ENCODE results near the gene CHRNA1. TPM values are rescaled to one million over a fixed set of nuclear protein-coding genes. Genes with fewer than 3 reads are reported as not detected.

Gene CHRNA1
- total and polyA plus RNA-seq, 10 donors: 0.13 to 3.4 (median 0.46) TPM; not detected in 5

GRCh38 chr2:174796319-174796771, 32.1 kb upstream of the CHRNA1 start:
- TF ChIP-seq POLR2AphosphoS5 (IDR thresholded peaks at IDR 0.05) (no peak), POLR2A (IDR thresholded peaks at IDR 0.05) (no peak), CTCF (IDR thresholded peaks at IDR 0.05 in 8 of 11, conservative IDR thresholded peaks at IDR 0.05 in 3 of 11) (no peak)
- Histone ChIP-seq H3K4me1 (peaks cover 0 to 6% (median 0%) of the 10 kb centered on the region in 6 donors), H3K27ac (no peak overlapping the region), H3K9me3 (no peaks in the 10 kb centered on the region), H3K27me3 (replicated peaks in 1 of 7) (peaks cover 0 to 5% (median 0%) of the 10 kb centered on the region in 7 donors), H3K4me3 (no peak overlapping the region), H3K36me3 (peaks cover 0 to 9% (median 0%) of the 10 kb centered on the region in 6 donors)
- no peak for DNase-seq
- intact Hi-C loops (cut with DNase I; ENCODE audit: low total_unique reads): no loop called here

GRCh38 chr2:174794851-174795374, 30.6 kb upstream of the CHRNA1 start:
- H3K9me3 ChIP-seq: no peaks in the 10 kb centered on the region
- H3K27me3 ChIP-seq (replicated peaks in 1 of 7): peaks cover 0 to 5% (median 0%) of the 10 kb centered on the region in 7 donors
- intact Hi-C loops (cut with DNase I; ENCODE audit: low total_unique reads): no loop called here
- no peak overlapping the region for H3K27ac ChIP-seq
- WGBS, 5 donors: 65 to 87% (median 80%) methylated on average over 3 of the region's 3 CpGs
- no peak overlapping the region for H3K4me3 ChIP-seq
- H3K36me3 ChIP-seq: peaks cover 0 to 7% (median 0%) of the 10 kb centered on the region in 6 donors
- DNase-seq: no peak
- H3K4me1 ChIP-seq: peaks cover 0 to 10% (median 0%) of the 10 kb centered on the region in 6 donors
- TF ChIP-seq POLR2AphosphoS5 (IDR thresholded peaks at IDR 0.05): no peak
- TF ChIP-seq POLR2A (IDR thresholded peaks at IDR 0.05): no peak
- TF ChIP-seq CTCF (IDR thresholded peaks at IDR 0.05 in 8 of 11, conservative IDR thresholded peaks at IDR 0.05 in 3 of 11): no peak

GRCh38 chr2:174792309-174793025, 28.2 kb upstream of the CHRNA1 start:
- WGBS, 5 donors: 57 to 75% (median 65%) methylated on average over 7 of the region's 7 CpGs
- peaks cover 0 to 10% (median 4%) of the 10 kb centered on the region in 6 donors for H3K4me1 ChIP-seq
- DNase-seq: no peak
- intact Hi-C loops (cut with DNase I; ENCODE audit: low total_unique reads): no loop called here
- no peak overlapping the region for H3K4me3 ChIP-seq
- no peaks in the 10 kb centered on the region for H3K9me3 ChIP-seq
- peaks cover 0 to 5% (median 0%) of the 10 kb centered on the region in 7 donors for H3K27me3 ChIP-seq (replicated peaks in 1 of 7)
- TF ChIP-seq POLR2A (IDR thresholded peaks at IDR 0.05) (no peak), POLR2AphosphoS5 (IDR thresholded peaks at IDR 0.05) (no peak), CTCF (IDR thresholded peaks at IDR 0.05 in 8 of 11, conservative IDR thresholded peaks at IDR 0.05 in 3 of 11) (no peak)
- H3K27ac ChIP-seq: no peak overlapping the region
- H3K36me3 ChIP-seq: no peaks in the 10 kb centered on the region

GRCh38 chr2:174791746-174792280, 27.5 kb upstream of the CHRNA1 start:
- Histone ChIP-seq H3K27me3 (replicated peaks in 1 of 7) (peaks cover 0 to 5% (median 0%) of the 10 kb centered on the region in 7 donors), H3K4me1 (peaks cover 0 to 10% (median 4%) of the 10 kb centered on the region in 6 donors), H3K9me3 (no peaks in the 10 kb centered on the region), H3K36me3 (no peaks in the 10 kb centered on the region), H3K4me3 (no peak overlapping the region), H3K27ac (no peak overlapping the region)
- 75 to 81% (median 77%) methylated on average over 7 of the region's 7 CpGs for WGBS, 5 donors
- no peak for DNase-seq
- intact Hi-C loops (cut with DNase I; ENCODE audit: low total_unique reads): no loop called here
- TF ChIP-seq CTCF (IDR thresholded peaks at IDR 0.05 in 8 of 11, conservative IDR thresholded peaks at IDR 0.05 in 3 of 11): no peak
- no peak for TF ChIP-seq POLR2A (IDR thresholded peaks at IDR 0.05)
- TF ChIP-seq POLR2AphosphoS5 (IDR thresholded peaks at IDR 0.05): no peak

All from spleen (tissue), 11 donors.